Left hindlimb (tissue), 1 donor: Measurements from ENCODE around the gene VSIG10L2.

ENCODE experiments used
- DNase-seq: peaks from one replicate; pipeline ENCODE4 v3.0.0-alpha.2; 2018

Gene VSIG10L2

DNA sequence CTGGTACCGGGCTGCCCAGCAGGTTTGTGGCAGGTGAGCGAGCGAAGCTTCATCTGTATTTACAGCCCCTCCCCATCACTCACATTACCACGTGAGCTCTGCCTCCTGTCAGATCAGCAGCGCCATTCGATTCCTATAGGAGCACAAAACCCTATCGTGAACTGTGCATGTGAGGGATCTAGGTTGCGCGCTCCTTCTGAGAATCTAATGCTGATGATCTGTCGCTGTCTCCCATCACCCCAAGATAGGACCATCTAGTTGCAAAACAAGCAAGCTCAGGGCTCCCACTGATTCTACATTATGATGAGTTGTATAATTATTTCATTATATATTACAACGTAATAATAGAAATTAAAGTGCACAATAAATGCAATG lies 15.8 kb upstream of the VSIG10L2 start:
- DNase-seq, result no peak

DNA sequence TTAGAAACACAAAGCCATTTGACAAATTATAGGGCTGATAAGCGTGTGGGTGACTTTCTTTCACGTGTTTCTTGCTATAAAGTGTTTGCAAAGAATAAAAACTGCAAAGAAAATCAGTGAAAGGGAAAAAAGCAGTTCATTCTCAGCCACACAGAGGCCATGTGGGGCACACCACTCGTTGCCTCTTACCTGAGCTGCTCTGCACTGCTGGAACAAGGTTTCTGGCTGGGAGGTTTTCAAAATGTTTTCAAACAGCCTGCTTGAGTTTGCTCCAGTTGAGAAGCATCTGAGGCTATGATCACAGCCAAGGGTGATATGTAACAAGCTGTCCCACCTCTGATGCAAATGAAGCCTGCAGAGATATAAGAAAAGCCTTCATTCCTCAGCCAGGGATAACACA lies 14.7 kb upstream of the VSIG10L2 start:
- DNase-seq, result no peak

DNA sequence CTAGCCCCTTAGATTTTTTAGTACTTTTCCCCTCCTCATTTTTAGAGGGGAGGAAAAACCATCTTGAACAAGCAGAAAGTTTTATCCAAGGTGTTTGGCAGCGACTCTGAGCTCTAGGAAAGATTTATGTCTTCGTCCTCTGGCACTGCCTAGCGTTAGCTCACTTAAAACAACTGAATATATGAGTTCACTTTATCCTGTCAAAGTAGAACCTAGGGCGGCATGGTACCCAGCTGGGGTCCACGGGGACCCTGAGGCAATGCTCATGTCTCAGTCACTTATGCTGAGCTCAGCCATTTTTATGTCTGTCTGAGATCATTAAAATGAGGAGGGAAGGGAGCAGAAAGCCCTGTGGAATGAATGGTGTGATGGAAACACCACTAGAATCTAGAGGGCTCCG lies 14.2 kb upstream of the VSIG10L2 start:
- peak; percentile 71 for DNase-seq

DNA sequence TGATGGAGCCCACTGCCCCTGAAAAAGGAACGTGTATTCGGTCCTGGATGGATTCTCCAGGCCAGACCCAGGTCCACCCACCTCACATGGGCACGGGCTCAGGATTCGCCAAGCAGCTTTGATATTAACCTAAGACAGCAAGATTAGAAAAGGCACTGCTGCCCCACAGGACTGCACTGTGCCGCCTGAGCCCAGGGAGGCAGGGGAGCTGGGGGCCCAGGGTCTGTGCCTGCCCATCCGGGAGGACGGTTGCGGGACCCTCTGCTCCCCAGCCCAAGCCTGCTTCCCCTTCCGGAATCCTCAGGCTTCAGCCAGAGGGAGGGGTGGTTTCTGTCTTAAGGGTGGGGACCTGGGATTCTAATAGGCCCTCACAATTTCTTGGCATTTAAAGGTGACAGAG lies 13.5 kb upstream of the VSIG10L2 start:
- DNase-seq, result no peak

DNA sequence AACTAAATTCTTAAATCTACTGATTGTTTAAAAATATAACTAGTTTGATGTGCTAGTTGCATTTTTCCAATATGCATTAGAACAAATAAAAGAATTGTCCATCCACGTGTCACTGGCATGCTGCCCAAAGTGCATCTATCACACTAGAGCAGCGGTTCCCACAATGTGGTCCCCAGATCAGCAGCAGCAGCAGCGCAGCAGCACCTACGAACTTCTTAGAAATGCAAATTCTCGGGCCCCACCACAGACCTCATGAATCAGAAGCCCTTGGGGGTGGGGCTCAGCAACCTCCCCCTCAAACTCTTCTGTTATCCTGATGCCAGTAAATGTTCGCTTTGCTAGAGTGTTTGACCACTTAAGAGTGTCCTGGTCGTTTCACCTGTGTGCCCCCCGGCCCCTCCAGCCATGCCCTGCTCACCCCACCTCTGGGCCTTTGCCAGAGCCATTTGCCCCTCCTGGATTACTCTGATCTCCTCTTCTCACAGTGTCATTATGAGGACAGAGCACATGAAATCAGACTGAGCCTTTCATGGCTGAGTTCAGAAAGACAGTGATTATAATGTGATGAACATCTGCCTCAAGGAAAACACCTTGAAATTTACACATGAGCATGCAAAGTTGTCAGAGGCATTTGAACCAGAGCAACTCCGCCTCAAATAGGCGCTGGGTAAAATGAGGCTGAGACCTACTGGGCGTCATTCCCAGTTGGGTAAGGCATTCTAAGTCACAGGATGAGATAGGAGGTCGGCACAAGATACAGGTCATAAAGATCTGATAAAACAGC lies 12.6 kb upstream of the VSIG10L2 start:
- no peak for DNase-seq

DNA sequence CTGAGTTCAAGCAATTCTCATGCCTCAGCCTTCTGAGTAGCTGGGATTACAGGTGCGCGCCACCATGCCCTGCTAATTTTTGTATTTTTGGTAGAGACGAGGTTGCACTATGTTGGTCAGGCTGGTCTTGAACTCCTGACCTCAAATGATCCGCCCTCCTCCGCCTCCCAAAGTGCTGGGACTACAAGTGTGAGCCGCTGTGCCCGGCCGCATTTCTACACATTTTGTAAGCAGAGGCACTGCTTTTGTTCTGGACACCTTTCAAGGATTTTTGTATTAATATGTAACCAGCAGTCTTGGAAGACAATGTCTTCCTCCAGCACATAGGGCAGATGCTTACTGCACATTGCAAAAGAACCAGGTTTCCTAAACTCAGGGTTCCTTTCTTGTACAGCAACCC lies 11.4 kb upstream of the VSIG10L2 start:
- DNase-seq, result no peak

DNA sequence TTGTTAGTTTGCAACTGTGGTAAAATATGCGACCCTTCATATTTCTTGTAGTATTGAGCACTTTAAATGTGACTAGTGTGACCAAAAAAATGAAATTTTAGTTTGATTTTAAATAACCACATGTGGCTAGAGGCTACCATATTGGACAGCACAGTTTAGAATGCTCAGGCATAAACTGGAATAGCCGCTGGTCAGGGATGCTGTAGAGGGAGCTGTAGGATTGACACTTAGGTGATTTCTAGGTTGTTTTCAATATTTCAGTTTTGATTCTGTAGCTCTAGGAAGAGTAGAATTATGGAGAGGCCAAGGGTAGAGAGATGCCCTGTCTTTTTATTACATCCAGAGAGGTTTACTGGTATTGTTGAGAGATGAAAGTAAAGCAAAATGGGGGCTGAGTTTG lies 10.8 kb upstream of the VSIG10L2 start:
- DNase-seq, result no peak

DNA sequence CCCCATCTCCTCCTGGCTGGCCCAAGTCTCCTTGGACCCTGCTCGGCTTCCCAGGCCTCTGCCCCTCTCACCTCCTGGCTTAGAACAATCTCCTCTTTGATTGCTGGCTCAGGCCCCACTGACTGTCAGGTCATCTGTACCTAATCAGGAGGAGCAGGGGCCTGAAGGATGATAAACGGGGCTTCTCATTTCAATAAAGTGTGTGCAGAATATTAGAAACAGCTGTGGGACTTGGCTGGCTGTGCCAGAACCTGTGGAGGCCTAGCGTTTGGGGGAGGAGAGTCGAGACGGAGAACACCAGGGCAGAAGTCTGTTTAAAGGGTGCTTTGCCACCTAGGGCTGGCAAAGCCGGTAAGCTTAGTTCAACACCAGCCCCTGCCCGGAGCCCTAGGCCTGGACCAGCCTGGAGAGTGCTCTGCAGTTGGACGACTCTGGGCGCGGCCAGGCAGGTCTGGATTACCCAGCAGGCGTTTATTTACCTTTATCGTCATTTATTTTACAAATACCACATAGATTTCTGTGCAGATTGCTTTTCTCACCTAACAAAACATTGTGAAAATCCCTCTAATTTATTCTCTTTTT lies 10.1 kb upstream of the VSIG10L2 start:
- peak; percentile 80 for DNase-seq

DNA sequence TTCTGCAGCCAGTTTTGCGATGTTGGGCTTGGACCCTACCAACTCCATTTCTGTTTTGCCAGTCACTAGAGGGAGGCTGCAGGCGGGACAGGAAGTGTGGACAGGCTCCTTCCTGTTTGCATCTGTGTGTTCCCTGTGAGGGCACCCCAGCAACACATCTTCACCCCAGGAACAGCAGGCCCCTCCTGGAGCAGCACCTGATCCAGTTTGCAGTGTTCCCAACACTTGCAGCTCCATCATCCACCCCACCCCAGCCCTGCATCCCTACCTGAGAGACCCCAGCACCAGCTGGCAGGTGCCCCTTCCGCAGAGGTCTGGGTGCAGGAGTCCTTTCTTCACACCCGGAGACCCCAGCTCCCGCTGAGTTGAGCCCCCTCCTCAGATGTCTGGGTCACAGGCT lies 7.4 kb upstream of the VSIG10L2 start:
- DNase-seq, result no peak

DNA sequence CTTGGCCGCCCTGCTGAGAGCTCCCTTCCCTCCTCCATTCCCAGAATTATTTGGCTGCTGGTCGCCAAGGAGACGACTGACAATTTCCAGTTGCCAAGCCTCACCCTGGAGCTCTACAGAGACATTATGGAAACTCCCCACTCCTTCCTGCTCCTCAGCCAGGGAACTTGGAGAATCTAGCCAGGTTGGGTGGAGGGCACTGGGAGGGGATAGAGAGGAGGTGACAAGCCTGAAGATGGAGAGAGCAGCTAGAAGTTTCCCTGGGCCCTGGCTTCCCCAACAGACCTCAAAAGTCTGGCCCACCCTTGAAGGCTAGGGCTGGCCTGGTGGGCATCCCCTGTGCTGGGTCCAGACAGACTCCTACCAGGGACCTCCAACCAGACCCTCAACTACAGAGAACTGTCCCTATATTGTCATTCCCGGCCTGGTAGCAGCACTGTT lies 6.7 kb upstream of the VSIG10L2 start:
- peak; percentile 81 for DNase-seq

DNA sequence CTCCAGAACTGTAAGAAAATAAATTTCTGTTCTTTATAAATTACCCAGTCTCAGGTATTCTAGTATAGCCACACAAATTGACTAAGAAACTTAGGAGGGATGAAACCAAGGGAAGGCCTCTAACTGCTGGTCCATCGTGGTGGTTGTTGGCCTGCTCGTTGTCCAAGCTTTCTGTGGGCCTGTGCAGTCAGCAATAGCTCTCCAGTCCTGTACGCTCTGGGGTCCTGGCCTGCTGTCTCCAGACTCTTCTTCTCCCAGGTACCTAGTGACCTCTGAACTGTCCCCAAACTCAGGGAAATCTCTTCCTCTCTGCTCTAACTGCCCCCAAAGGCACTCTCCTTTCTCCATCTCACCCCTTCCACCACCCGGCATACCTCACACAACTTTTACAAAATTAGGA lies 5.7 kb upstream of the VSIG10L2 start:
- no peak for DNase-seq

DNA sequence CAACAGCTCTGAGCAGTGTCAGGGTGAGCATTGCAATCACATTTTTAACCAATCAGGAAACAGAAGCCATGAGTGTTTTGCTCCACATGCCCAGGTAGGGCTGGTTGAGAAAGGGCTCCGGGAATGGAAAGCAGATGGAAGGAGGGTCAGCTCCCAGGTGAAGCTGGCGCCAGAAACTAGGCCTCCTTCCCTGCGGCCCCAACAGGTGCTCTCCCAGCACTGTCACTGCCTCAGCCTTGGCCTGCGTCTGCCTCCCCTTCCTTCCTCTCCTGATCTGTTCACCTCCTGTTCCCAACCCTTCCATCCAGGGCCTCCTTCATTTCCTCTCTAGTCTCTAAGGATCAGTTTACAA lies 4.6 kb upstream of the VSIG10L2 start:
- no peak for DNase-seq

DNA sequence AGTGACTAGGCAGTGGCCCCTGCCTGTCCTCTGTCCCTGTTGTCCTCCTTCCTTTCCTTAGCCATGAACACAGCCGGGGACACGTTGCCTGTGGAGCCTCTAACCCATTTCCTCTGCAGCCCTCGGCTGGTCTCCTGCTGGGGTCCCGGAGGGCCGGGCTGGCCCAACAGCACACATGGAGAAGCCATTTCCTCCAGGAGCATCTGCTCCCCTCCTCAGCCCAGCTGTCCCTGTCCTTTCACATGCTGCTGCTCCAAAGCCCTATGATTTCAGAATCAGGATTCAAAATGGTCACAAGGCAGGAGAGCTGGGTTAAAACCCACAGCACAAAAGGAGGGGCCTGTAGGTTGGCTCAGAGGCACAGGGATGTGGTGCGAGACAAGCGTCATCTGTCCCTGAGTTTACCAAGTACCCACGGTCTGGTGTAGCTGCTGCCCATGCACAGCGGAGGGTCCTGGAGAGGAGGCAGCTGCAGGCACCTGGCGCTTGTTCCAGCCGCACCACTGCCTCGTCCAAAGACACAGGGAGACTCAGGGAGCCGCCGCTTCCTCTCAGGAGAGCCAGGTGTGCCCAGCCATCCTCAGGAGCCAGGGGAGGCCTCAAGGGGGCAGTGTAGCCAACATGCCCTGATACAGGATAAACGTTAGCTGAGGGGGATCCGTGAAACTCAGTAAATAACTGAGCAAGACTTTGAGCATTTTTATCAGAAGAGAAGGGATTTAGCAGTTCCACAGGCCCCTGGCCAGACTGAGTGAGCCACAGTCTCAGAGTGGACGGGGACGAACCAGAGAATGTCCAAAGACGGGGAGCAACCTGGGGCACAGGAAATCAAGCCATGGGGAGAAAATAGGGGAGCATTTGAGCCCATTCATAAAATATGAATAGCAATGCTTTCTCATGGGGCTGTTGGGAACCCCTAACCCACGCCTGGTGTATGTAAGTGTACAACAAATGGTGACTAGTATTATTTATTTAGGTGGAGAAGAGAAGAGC lies 3.9 kb upstream of the VSIG10L2 start:
- DNase-seq, result peak; percentile 73

DNA sequence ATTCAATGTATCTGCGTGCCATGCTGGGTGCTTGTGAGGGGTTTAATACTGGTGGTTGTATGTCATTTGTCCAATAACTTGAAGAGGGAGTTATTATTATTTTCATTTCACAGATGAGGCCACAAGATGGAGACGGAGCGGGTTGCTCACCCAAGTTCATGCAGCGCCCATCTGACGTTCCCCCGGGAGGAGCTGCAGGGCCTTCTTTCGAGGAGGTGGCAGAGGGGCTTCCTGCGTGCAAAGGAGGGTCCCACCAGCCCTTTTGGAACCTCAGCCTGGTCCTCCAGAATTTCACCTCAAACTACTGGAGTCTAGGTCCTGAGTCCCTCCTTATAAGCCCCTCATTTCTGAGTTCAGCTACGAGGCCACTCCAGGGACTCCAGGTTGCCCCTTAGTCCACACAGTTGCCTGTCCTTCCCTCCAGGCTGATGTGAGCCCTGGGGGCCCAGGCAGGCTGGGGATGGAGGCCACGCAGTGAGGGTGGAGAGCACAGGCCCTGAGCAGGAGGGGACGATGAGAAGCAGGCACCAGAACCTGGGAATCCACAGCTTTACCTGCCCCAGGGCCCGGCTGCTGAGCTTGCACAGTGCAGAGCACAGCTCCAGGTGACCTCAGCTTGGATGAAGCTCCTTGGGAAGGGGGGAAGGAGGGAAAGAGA lies 2.9 kb upstream of the VSIG10L2 start:
- DNase-seq, result no peak

DNA sequence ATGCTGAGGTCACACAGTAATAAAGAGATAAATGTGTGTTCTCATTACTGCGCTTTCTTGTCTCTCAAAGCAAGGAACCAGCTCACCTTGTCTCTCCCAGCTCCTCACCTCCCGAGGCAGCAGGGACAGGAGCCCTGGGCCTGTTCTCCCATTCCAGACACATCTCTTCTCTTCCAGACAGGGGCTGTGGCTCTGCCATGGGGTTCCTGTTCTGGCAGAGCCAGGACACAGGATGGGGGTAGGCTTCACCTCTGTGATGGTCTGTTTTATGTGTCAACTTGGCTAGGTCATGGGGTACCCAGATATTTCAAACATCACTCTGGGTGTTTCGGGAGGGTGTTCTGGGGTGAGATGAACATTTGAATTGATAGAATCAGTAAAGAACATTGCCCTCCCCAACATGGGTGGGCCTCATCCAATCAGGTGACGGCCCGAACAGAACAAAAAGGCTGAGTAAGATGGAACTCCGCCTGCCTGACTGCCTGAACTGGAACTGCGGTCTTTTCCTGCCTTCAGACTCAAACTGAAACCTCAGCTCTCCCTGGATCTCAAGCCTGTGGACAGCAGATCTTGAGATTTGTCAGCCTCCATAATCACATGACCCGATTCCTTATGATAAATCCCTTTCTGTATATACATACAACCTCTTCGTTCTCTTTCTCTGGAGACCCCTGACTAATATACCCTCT lies 2.0 kb upstream of the VSIG10L2 start:
- no peak for DNase-seq

DNA sequence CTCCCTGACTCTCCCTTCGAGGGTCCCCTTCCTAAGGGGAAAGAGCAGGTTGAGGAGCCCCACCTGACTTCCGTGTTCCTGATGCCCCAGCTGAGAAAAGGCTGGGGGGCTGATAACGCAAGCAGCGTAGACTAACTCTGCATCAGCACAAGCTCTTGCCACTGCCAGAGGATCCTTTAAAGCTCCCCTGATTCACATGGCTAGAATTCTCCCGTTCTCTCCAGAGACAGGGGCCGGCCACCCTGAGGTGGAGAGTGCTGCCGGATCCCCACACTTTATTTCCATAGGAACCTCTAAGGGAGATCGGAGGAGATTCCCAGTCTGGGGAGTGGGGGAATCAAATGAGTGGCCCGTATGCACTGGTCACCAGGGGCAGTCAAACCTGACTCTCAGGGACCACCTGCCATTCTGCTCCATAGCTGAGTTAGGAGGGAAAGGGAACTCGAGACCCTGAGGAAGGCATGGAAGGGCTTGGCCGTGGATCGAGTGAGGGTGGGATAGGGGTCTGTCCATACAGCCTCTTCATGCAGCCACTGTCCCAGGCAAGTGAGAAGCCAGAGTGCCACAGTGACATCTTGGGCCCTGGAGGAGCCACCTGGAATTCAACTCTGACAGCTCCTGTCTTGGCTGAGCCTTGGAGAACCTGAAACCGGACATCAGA lies 1.4 kb upstream of the VSIG10L2 start:
- DNase-seq, result no peak

DNA sequence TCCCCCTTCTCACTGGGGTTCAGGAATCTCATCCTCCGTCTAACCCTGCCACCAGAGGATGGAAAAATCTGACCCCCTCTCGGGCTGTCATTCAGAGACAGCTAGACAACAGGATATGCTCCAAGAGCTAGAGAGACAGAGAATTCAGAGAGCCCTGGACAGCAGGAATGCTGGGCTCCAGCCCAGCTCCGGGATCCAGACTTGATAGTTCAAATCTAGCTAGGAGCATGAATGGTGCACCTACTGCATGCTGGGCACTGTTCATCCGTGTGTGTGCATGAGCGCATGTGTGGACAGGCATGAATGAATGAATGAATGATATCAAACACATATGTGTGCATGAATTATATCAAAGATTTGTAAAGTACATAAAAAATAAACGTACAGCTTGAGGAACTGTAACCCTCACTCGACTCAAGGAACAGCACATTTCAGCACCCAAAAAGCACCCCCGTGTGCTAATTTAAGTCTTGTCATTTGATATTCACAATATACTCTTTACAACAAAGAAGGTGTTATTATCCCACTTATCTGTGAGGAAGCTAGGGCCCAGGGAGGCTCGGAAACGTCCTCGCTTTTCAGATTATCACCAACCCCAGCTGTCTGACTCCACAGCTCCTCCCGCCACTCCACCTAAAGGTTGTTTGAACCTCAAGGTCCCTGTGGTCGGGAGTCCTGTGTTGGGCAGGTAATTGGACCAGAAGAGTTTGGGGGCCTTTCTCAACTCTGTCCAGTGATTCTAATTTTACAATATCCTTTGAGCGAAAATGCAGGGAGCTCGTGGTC lies 640 bp upstream of the VSIG10L2 start:
- no peak for DNase-seq

DNA sequence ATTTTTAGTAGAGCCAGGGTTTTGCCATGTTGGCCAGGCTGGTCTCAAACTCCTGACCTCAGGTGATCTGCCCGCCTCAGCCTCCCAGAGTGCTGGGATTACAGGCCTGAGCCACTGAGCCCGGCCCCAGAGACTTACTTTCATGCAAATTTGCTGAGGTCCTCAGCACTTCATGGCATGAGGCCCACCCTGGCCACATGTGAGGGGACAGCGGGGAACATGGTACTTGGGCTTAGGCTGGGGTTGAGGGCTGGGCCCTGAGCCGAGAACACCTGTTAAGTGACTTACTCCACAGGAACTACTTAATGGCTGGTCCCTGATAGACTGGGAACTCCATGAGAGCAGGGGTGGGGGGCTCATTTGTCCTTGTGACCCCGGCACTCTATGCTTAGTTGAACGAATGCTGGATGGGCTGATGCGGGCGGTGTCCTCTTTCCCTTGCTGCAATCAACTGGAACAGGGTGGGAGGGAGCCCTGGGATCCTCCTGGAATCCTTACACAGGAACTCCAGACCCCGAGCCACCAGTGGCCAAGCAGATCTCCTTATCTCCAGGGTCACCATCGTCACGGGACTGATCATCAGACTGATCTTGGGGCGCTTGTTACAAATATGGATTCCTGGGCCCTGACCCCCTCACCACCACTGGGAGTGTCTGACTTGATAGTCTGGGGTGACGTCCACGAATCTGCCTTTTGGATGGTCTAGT lies 1.0 kb downstream of the VSIG10L2 start:
- no peak for DNase-seq

DNA sequence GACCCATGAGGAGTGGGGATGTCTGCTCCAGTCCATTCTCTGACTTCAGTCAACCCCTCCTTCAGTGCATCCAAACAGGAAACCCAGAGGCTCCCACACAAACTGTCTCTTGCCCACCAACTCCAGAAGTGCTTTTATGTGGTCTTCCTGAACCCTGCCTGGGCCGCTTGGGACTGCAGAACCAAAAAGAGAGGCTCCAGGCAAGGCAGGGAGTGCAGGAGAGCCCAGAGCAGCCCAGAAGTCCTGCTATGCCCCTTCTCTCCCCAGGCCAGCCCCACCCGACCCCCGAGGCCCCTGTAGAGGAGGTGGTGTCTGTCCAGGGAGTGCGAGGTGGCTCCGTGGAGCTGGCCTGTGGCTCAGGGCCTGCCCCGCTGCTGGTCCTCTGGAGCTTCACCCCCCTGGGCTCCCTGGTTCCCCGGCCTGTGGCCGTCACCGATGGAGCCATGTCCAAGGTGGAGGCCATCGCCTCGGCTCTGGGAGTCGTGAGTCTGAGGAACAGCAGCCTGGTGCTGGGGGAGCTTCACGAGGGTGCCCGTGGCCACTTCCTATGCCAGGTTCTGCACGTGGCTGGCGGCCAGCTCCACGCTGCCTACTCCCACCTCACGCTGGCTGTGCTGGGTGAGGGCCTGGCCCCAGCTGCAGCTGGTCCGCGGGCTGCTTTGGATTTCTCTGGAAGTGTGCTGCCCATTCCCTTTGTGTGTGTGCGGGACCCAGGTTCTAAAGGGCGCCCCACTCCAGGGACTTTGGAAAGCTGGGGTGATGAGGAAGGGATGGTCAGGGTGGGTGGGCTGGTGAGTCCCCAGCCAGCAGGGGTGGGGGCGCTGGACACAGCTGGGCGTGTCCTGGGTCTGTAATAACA lies 1.8 kb downstream of the VSIG10L2 start:
- DNase-seq, result no peak
